HG02840 (cell line): Measurements from ENCODE around the gene DLG2.

Source experiments
- ATAC-seq: cut with Tn5 transposase; IDR thresholded peaks from one replicate; pipeline ENCODE4 v1.9.1; 2021; ENCODE audit warnings: mild to moderate bottlenecking, moderate library complexity, moderate number of reproducible peaks; ENCODE audit not compliant: unreplicated experiment, low FRiP score

Gene DLG2

GRCh38 chr11:83693306-83693992 is 1933.7 kb downstream of the DLG2 start:
- no peak for ATAC-seq

GRCh38 chr11:83692675-83693074 is 1934.5 kb downstream of the DLG2 start:
- ATAC-seq = no peak

DNA sequence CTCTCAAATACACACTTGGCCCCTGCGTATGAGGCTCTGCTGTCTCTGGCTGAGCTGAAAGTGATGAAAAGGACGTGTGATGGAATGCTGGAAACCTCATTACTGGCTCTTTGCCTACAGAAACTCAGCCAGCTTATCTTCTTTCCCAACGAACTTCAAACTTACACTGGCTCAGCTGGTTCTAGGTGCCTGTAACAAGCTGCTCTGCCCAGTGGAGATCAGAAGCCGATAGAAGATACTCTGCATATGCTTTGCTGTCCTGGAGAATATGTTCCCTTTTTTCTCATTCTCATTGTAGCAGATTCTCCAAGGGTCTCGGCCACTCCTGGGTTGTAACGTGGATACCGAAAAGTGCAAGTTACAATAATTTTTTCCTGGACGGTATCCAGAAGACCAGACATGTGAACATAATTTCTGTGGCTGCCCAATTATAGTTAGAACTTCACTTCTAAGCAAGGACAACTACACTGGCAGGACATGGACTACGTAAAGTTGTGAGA is 1935.6 kb downstream of the DLG2 start:
- ATAC-seq = no peak

GRCh38 chr11:83689144-83689780 is 1937.9 kb downstream of the DLG2 start:
- ATAC-seq = no peak

GRCh38 chr11:83687787-83688186 is 1939.4 kb downstream of the DLG2 start:
- no peak for ATAC-seq

- no peak for ATAC-seq
Measured at GRCh38 chr11:83685730-83686129, 1941.4 kb downstream of the DLG2 start.

- ATAC-seq = no peak
Measured at GRCh38 chr11:83684071-83684470, 1943.1 kb downstream of the DLG2 start.

DNA sequence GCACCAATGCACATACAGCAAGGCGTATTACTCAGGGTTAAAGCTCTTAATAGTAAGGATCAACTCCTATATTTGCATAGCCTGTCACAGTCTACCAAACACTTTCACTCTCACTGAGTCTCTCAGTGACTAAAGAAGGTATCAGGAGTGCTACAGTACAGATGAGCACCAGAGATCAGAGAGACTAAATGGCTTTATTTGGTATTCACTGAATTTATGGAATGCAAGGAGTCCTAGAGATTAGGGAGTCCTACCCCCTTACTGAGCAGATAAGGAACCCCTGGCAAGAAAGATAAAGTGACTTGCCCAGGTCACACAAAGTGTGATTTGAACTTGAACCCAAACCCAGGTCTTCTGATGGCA is 1944.6 kb downstream of the DLG2 start:
- peak; percentile 93 for ATAC-seq

DNA sequence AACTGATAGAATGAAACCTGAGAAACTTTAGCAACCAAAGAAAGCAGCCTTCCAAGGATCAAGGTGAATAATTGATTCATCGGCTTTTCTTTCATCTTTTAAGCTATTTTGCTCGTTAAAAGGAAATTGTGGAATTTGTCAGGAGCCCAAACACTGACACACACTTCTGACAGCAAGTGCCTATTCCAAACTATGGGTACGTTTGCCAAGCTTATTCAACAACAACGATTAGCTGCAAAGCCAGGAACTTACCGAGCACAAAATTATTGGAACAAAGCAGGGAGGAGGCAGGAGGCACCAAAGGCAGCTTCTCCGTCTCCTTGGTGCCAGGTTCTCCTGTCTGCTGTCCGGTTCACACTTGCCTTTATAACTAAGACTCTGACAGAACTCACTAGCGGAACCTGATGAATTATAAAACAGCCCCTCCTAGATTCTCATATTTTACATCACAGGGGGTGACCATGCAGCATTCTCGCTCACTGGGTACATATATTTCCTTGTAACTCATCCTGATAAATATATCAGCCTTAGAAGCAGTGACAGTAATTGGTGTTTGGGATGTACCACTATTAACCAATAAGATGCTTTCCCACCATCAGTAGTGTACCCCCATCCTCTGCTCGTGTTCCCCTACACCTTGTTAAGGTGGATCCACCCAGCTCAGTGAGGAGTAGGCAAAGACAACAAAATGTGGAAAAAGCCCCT is 1945.1 kb downstream of the DLG2 start:
- ATAC-seq = no peak

GRCh38 chr11:83681031-83681781 is 1945.9 kb downstream of the DLG2 start:
- ATAC-seq = peak; percentile 54

DNA sequence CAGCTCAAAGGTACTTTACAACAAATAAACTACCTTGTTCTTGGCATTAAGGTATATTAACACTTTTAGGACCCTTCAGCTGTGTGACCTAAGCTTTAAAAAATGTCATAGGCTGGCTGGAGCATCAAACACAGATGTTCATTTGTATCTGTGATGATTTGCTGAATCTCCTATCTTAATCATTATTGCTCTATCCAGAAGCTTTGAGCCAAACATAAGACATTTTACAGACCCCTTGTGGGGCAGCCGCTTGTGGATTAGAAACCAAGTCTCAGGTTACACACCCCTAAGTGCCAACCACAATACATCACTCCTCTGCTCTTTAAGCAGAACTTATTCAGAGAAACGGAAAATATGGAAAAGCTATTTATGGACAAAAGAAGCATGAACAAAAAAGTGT is 1946.8 kb downstream of the DLG2 start:
- ATAC-seq = no peak

- ATAC-seq = no peak
Measured at GRCh38 chr11:83678831-83679584, 1948.1 kb downstream of the DLG2 start.

- ATAC-seq = no peak
Measured at GRCh38 chr11:83677730-83678129, 1949.4 kb downstream of the DLG2 start.

DNA sequence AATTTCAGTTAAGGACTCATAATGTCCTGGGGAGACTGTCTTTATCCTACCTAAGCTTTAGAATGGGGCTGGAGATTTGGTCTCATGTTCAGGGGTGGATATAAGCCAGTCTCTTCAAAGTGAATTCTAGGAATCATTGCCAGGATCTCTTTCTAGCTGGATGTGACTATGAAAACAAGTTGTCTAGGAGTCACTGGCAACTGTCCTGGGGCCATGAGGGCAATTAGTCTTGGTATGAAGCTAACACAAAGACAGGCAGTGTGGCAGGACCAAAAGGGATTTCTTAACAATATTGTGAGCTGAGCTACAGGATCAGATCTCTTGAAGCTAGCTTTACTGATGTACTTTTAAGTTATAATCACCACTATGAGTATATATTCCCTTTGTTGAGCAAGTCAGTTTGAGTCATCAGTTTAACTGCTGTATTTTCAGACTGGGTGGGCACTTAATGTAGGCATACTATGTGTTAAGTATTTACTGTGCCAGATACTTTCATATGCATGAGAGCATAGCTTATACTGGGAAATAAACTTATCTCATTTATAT is 1951.0 kb downstream of the DLG2 start:
- ATAC-seq = no peak

GRCh38 chr11:83674102-83674896 is 1952.8 kb downstream of the DLG2 start:
- ATAC-seq = no peak

DNA sequence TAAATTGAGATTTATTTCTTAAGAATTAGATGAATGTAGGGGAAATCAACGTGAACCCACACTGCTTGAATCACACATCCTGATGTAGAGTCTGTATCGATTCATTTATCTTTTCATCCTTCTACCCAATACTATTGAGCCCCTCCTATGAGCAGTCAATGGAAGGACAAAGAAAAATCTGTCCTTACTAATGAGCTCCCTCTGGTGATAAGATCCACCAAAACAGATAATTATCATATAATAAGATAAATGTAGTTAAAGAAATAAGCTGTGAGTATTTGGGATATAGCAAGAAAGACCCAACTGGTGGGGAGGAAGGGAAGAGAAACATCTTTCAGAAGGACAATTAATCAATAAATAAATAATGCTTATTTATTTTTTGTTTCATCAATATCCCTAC is 1955.9 kb downstream of the DLG2 start:
- no peak for ATAC-seq

- no peak for ATAC-seq
Measured at GRCh38 chr11:83666149-83666548, 1961.0 kb downstream of the DLG2 start.

DNA sequence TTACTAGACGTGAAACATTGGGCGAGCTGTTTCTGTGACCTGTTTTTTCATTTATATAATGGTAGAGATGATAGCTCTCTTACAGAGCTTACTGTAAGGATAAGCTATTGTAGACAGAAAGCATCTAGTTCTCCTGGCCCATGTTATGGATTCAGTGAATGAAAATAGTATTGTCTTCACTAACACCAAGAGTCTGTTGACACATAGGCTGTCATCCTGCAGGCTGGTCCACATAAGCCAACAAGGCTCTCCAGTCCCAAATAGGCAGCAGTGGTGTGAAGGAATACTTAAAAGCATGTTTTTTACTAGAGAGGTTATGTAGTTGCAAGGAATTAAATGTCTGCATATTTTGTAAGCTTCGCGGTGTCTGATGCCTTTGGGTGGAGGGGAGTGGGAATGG is 1963.2 kb downstream of the DLG2 start:
- ATAC-seq = no peak

- ATAC-seq = no peak
Measured at GRCh38 chr11:83663446-83663845, 1963.7 kb downstream of the DLG2 start.
